ENCODE data around the gene RHBDL1. TPM values are rescaled to one million over a fixed set of nuclear protein-coding genes. Genes with fewer than 3 reads are reported as not detected.
A peak's percentile ranks its signal among the peaks of the same experiment; 100 is the strongest.

RHBDL1 gene
- total and polyA plus RNA-seq, 11 donors, result 0.19 to 3.6 (median 1.8) TPM

- H3K27ac ChIP-seq, result peak within 1 kb of the TSS; percentile 49 to 99 (median 94)
- intact Hi-C loops (cut with DNase I), result loop anchor here in 2 of 10 donors (10.0 kb wide), 2 partner anchors 243 to 273 kb away; partner anchors contain the start of genes NME4 (in 2 of the 2) and RAB11FIP3 (in 1 of the 2)
Observed at GRCh38 chr16:667780-668518, 7.5 kb upstream of the RHBDL1 start, which contains the start of gene RHOT2. Gene RHOT2 (plus strand): TSS chr16:668132. CDS start chr16:668200, 68 bp downstream.

GRCh38 chr16:668519-669171, 6.8 kb upstream of the RHBDL1 start:
- intact Hi-C loops (cut with DNase I), result loop anchor here in 2 of 10 donors (10.0 kb wide), 2 partner anchors 244 to 274 kb away; partner anchors contain the start of genes NME4 (in 2 of the 2) and RAB11FIP3 (in 1 of the 2)
- WGBS, 4 donors, result 2 to 7% (median 5%) methylated on average over 33 to 50 of the region's 50 CpGs
- Histone ChIP-seq H3K27ac (peak overlapping the region; percentile 49 to 99 (median 94)), H3K36me3 (peaks cover 0 to 46% (median 45%) of the 10 kb centered on the region in 9 donors), H3K4me3 (peak overlapping the region; percentile 67 to 100 (median 98)), H3K27me3 (no peaks in the 10 kb centered on the region), H3K9me3 (no peaks in the 10 kb centered on the region), H3K4me1 (peaks cover 6 to 22% (median 17%) of the 10 kb centered on the region in 12 donors)
- DNase-seq, result no peak
- ATAC-seq, result peak in 1 of 4 donors; percentile 1
- no peak for TF ChIP-seq CTCF (IDR thresholded peaks at IDR 0.05)
- TF ChIP-seq POLR2A (IDR thresholded peaks at IDR 0.05), result no peak

More at GRCh38 chr16:667780-668518, 7.5 kb upstream of the RHBDL1 start, which contains the start of gene RHOT2:
- H3K4me1 ChIP-seq, result peaks cover 6 to 22% (median 17%) of the 10 kb centered on the region in 12 donors
- ATAC-seq, result peak; percentile 74 to 93 (median 90)
- DNase-seq, result peak; percentile 95 to 97 (median 95)
- TF ChIP-seq POLR2A (IDR thresholded peaks at IDR 0.05) (peak; percentile 45 to 84), CTCF (IDR thresholded peaks at IDR 0.05) (peak; percentile 71 to 98 (median 92))
- WGBS, 4 donors, result 1% methylated on average over 53 to 78 of the region's 78 CpGs
- H3K4me3 ChIP-seq, result peak within 1 kb of the TSS; percentile 67 to 100 (median 98)
- H3K27me3 ChIP-seq, result no peaks in the 10 kb centered on the region
- peaks cover 0 to 40% (median 38%) of the 10 kb centered on the region in 9 donors for H3K36me3 ChIP-seq
- H3K9me3 ChIP-seq, result no peaks in the 10 kb centered on the region

- no peak overlapping the region for H3K27ac ChIP-seq
- peaks cover 6 to 29% (median 22%) of the 10 kb centered on the region in 12 donors for H3K4me1 ChIP-seq
- WGBS, 4 donors, result 91 to 94% (median 93%) methylated on average over 10 to 13 of the region's 13 CpGs
- no peaks in the 10 kb centered on the region for H3K27me3 ChIP-seq
- DNase-seq (no peak), ATAC-seq (no peak)
- no peak for TF ChIP-seq POLR2A (IDR thresholded peaks at IDR 0.05)
- no peak for TF ChIP-seq CTCF (IDR thresholded peaks at IDR 0.05)
- intact Hi-C loops (cut with DNase I), result loop anchor here in 2 of 10 donors (10.0 kb wide), 2 partner anchors 245 to 275 kb away; partner anchors contain the start of genes NME4 (in 2 of the 2) and RAB11FIP3 (in 1 of the 2)
- H3K4me3 ChIP-seq, result peak overlapping the region in 3 of 12 donors; percentile 97 to 100 (median 99)
- no peaks in the 10 kb centered on the region for H3K9me3 ChIP-seq
- H3K36me3 ChIP-seq, result peaks cover 0 to 53% (median 47%) of the 10 kb centered on the region in 9 donors
Observed at GRCh38 chr16:669666-670065, 5.8 kb upstream of the RHBDL1 start.
